GM19351 (cell line): ENCODE results near the gene CDON.

Experiments
- ATAC-seq: cut with Tn5 transposase; IDR thresholded peaks from one replicate; pipeline ENCODE4 v1.9.1; 2021; ENCODE audit warnings: mild to moderate bottlenecking, moderate library complexity; ENCODE audit not compliant: unreplicated experiment

Gene CDON

DNA sequence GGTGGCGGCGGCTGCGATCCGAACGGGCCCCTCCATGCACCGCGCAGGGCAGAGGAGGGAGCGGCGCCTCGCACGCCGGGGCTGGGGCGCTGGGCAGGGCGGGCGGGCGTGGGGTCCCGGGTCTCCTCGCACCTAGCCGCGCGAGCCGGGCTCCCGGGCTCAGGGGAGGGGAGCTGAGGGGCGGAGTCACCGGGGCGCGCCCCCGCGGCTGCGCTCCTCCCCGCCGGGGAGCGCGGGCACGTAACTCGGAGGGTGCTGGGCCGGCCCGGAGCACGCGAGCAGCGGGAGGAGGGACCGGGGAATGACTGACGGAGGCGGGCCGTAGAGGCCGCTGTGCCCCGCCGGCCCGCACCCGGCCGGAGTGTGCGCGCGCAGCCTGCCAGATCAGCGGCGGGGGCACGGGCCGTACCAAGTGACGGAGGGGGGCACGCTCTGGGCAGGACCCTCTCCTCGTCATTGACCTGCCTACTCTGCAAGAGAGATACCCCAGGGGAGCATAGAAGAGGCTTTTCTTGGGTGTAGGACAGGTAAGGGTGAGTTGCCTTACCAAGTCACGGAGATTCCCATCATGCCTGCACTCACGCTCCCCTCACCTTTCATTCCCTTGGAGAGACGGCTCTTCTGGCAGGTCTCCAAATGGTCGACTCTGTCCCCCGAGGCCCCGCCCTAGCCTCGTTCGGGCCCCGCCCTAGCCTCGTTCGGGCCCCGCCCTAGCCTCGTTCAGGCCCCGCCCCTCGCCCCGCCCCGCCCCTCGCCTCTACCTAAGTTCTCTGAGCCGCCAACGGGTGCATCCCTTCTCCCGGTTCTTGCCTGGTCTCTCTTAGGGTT is at the start of gene CDON:
Gene CDON, minus strand, starts transcription at position 188 of the 828 bp plus-strand sequence. CDS start 39,390 bp downstream, outside the sequence.
- ATAC-seq, result peak; percentile 96

DNA sequence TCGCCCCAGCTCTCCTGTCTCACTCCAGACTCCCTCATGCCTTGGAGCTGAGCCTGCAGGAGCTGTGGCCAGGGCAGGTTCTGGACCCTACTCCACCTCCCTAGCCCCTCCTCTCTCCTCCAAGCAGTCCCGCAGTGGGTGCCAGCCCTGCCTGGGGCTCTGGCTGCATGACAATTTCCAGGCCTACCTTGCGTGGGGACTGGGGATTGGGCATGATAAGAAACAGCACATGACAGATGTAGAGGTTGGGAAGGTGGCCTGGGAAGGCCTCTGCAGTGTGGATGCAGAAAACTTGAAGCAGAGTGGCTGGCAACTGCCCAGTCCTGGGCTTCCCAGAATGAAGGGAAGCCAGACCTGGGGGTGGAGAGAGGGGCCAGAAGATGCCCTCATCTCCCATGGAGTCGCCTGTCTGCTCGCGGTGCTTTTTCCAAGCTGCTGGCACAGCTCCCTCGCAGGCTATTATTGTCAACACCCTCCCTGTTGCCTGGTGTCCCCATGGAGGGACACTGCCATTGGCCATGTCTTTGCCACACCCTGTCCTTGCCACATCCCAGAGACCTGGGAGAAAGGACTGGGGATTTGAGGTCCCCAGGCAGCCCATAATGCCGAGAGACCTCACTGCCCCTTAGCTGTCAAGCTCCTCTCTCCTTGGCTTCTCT is 48.9 kb upstream of the CDON start:
- ATAC-seq, result no peak

GRCh38 chr11:126109941-126110731 is 47.5 kb upstream of the CDON start:
- peak; percentile 72 for ATAC-seq

GRCh38 chr11:126106594-126107328 is 44.1 kb upstream of the CDON start:
- ATAC-seq, result no peak

DNA sequence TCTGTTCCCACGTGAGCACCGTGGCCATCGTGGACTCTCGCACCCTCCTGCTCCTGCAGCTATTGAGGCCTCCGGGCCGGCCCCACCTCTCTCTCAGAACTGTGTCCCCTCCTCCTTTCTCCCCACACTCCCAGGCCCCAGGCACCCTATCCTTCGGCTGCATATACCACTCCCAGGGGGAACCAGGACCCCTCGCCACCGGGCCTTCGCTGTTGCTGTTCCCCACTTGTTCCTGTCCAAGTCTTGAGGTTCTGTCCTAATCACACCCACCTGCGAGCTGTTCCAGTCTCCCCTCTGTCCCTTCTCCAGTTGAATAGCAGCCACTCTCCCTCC is 43.0 kb upstream of the CDON start:
- ATAC-seq, result no peak

- ATAC-seq, result no peak
Measured at GRCh38 chr11:126105022-126105747, 42.5 kb upstream of the CDON start.

GRCh38 chr11:126104420-126104819 is 41.8 kb upstream of the CDON start:
- no peak for ATAC-seq

- ATAC-seq, result no peak
Measured at GRCh38 chr11:126103150-126103549, 40.5 kb upstream of the CDON start.

- peak; percentile 55 for ATAC-seq
Measured at GRCh38 chr11:126102436-126102981, 39.8 kb upstream of the CDON start.

DNA sequence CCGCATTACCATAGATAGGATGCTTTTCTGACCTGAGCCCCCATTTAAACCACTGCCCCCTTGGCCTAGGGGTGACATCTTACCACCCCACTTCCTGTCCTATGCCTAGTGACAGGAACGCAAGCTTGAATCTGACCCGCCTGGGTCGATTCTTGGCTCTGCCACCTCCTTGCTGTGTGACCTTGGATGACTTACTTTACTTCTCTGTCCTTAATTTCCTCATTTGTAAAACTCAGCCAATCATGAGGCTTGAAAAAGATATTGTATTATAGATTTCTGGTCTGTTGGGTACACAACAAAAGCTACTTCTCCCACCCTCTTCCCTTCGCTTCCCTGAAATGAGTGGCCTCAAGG is 39.2 kb upstream of the CDON start:
- no peak for ATAC-seq

DNA sequence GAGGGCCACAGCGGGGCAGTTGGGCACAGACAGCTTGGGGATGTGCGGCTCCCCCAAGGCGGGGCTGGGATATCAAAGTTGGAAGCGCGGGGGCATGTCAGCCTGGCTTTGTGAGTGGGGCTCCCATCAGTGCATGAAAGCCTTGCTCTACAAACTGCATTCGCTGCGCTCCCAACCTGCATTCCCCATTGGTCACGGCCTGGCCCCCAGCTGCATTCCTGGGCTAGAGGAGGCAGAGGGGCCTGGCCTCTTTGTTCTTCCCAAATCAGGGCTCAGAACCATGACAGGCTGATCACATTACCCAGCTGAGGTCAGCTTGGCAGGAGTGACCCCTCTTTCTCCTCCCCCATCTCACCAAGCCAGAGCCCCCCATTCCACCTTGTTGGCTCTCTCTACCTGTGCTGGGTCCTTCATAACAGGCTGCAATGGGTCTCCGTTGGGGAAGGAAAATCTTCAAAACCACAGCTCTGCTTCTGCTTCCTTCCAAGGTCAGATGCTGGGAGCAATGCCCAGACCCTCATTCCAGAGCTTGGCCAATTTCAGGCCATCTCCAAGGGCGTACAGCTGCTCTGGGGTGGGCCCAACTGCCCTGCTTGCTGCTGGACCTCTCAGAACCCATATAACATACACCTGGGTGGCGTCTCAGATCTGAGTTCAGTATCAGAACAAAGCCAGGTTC is 38.7 kb upstream of the CDON start:
- no peak for ATAC-seq

- no peak for ATAC-seq
Measured at GRCh38 chr11:126100716-126101115, 38.0 kb upstream of the CDON start.

DNA sequence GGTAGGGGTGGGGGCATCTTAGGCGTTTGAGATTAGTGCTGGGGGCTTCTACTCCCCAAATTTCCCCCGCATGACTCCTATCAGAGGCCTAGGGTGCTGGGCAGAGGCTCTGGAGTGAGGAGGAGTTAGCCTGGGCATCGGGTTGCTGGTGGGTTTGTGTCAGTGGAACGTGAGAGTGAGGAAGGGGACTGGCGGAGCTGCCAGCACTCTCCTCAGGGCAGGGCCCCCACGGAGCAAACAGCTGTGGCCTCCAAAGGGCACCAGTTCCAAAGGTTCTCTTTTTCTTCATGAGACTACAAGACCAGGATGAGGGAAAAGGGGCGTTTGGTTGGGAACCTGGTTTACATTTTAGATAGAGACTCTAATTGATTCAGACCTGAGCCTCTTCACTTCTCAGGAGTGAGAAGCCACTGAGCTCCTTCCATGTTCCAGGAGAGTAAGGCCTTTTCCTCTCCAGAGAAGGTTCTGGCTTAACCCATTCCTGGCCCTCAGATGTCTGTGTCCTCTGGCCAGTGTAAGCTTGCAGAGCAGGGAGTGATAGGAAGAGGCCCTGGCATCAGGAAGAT is 35.6 kb upstream of the CDON start:
- ATAC-seq, result no peak

DNA sequence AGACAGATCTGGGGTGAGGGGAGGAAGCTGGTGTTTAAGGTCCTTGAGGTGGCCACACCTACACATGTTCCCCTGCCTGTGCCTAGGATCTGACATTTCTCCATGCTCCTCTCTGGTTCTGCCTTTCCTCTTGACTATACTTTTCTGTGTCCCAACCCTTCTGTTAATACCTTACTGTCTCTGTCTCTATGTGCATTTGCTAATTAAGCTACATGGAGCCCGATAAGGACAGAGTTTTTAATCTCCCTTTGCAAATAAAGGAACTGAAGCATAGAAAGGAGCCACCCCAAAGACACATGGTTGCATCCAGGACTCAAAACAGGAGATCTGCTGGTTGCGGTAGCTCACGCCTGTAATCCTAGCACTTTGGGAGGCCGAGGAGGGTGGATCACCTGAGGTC is 33.1 kb upstream of the CDON start:
- no peak for ATAC-seq

GRCh38 chr11:126090452-126090851 is 27.8 kb upstream of the CDON start:
- ATAC-seq, result no peak

DNA sequence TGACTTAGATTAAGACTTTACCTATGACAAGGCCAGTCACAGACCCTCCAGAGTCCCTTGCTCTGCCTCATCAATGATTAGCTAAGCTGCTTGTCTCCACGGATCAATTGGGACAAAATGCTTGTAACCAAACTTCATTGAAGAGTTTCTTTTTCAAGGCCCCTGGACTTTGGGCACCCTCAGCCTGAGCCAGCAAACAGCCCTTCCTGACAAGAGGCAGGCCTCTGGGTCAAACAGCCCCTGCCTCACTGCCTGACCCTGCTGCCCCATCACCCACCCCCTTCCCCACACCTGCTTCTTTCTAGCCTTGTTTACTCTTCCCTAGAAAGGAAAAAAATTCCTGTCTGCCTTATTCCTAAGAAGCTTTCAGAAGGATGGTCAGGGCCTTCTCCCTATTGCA is 26.3 kb upstream of the CDON start:
- ATAC-seq, result no peak

DNA sequence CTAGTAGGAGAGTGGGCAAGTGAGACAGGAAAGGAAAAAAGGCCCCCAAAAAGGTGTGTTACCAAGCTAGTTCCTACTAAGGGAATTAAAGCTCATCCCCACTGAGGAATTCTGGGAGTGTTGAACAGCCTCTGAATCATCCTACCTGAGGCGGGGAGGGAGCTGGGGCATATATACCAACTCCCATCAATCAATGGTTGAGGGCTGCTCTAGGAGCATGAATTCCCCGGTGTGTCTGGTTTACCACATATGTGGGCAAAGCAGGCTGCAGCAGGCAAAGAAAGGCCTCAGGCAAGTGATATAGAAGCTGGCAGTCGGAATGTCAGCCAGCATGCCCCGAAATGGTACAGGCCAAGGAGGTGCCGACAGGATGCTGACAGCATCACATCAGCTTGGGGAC is 23.6 kb upstream of the CDON start:
- no peak for ATAC-seq

- ATAC-seq, result no peak
Measured at GRCh38 chr11:126084608-126084912, 21.9 kb upstream of the CDON start.

DNA sequence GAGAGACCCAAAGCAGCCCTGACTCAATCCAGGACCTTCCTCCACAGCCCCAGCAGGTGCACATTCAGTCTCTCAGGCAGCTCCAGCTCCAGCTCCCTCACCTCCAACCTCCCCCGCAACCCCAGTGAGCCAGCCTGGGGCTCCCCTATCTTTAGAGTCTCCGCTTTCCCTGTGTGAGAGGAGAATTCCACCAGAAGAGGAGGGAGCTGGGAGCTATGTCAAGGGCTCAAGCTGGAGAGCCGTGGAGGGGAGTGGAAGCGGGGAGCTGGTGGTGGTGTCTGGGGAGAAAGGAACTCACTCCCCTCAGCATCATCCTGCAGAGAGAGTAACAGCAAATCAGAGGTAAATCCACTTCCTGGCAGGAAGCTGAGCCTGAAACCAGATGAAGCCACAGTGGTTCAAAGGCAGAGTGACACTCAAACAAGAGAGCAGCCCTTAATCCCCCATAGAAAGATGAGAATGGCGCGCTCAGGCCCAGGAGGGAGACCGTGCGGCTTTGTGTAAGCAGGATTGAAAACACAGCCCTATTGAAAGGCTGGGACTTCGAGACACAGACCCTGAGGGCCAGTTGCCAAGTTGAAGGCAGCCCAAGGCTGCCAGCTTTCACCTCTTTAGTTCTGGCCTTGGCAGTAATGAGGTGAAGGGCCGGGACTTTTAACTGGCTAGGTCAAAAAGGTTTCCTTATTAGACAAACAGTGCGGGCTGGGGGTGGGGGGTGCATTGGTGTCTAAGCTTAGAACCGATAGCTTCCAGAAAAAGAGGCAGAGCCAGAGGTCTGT is 21.4 kb upstream of the CDON start:
- no peak for ATAC-seq
